Putamen (tissue), 1 donor: Measurements from ENCODE around the gene SNX15.
A peak's percentile ranks its signal among the peaks of the same experiment; 100 is the strongest.
"Not testable (repeated sequence)": the region's sequence is repeated elsewhere in the genome, so short reads cannot be mapped to it uniquely, and the experiment has no call there.

Source experiments
- DNase-seq: peaks from one replicate; pipeline ENCODE4 v3.0.0-alpha.2; 2016; ENCODE audit warnings: low spot score

The SNX15 gene

DNA sequence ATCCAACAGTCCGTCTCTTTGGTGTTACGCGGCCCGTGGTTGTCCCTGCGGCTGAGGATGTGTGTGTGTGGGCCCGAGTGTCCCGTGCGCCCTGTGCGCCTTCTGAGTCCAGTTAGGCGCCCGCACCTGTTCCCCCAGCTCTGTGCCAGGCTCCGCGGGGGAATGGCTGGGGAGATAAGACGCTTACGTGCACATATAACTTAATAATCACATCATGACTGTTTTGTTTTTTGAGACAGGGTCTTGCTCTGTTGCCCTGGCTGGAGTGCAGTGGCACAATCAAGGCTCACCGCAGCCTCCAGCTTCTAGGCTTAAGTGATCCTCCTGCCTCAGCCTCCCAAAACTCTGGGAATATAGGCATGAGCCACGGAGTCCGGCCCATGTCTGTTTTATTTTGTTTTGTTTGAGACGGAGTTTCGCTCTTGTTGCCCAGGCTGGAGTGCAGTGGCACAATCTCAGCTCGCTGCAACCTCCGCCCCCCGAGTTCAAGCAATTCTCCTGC lies 12.5 kb upstream of the SNX15 start:
- DNase-seq: no peak

- no peak for DNase-seq
Observed at GRCh38 chr11:65016705-65017104, 10.5 kb upstream of the SNX15 start.

GRCh38 chr11:65017937-65018336 lies 9.3 kb upstream of the SNX15 start:
- DNase-seq: no peak

- DNase-seq: no peak
Observed at GRCh38 chr11:65019824-65020223, 7.4 kb upstream of the SNX15 start.

GRCh38 chr11:65021003-65021402 lies 6.2 kb upstream of the SNX15 start:
- no peak for DNase-seq

- no peak for DNase-seq
Observed at GRCh38 chr11:65021509-65021908, 5.7 kb upstream of the SNX15 start.

DNA sequence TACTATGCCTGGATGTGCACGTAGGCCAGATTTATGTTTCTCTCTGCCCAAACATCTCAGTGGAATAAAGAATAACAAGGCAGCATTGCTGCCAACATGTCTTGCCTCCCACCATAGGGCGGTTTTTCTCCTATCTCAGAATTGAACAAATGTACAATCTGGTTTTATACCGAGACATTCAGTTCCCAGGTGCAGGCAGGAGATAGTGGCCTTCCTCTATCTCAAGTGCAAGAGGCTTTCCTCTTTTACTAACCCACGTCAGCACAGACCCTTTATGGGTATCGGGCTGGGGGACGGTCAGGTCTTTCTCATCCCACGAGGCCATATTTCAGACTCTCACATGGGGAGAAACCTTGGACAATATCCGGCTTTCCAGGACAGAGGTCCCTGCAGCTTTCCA lies 3.7 kb upstream of the SNX15 start:
- DNase-seq: not testable (repeated sequence)

DNA sequence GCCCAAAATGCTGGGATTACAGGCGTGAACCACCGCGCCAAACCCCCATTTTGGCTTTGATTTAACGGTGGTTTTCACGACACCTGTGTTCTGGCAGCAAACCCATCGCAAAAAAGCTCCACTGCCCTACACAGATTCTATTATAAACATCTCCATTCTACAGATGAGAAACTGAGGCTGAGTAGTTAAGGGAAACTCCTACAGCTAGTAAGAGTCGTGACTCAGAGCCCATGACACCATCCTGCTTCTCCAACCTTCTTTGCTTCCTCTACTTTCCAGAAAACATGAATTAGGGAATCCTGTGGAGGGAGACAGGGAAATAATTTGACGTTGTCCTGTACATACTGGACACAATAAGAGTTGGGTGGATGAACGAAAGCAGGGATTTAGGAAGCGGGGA lies 429 bp upstream of the SNX15 start:
- DNase-seq: no peak

GRCh38 chr11:65032216-65032615 lies 5.0 kb downstream of the SNX15 start:
- DNase-seq: no peak

DNA sequence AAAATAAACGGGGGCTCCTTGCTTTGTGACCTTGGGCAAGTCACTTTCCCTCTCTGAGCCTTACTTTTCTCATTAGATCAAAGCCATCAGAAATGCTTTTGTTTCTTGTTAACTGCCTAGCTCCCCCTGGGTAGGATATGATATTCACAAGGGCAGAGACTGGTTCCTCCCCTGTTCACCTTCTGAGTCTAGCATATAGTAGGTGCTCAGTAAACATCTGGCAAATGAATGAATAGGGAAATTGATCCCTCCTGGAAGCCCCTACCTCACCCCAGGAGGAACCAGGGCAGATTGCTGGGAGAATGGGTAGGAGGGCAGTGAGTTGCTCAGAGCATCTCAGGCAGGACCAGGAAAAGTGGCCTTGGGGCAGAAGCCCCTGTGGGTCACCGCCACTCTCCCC lies 7.2 kb downstream of the SNX15 start:
- no peak for DNase-seq

DNA sequence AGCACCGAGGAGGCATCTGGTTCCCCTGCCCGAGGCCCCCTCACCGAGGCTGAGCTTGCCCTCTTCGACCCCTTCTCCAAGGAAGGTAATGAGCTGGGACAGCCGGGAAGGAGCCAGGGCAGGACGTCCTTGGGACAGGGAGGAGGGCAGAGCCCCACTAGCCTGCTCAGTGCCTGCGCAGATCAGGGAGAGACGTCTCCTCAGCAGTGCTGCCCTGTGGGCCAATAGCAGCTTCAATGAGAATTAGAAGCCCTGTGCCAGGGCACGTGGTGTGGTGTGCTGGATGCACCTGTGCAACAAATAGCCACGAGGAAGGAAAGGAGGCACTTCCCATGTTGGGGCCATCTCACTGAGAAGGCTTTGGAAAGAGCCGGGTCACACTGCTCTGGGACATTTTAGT lies 8.3 kb downstream of the SNX15 start:
- DNase-seq: no peak

GRCh38 chr11:65036931-65037330 lies 9.7 kb downstream of the SNX15 start:
- peak; percentile 50 for DNase-seq

DNA sequence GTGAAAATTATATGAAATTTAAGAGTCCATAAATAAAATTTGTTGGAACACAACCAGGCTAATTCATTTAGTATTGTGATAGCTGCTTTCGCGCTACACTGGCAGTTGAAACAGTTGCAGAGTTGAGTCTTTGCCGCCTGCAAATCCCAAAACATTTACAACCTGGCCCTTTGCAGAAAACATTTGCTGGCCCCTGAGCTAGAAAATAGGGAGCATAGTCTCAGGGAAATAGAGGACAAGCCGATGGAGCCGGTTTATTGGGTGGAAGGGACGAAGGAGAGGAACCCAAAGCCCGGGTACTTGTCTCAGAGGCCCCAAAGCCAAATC lies 13.2 kb downstream of the SNX15 start:
- DNase-seq: no peak

DNA sequence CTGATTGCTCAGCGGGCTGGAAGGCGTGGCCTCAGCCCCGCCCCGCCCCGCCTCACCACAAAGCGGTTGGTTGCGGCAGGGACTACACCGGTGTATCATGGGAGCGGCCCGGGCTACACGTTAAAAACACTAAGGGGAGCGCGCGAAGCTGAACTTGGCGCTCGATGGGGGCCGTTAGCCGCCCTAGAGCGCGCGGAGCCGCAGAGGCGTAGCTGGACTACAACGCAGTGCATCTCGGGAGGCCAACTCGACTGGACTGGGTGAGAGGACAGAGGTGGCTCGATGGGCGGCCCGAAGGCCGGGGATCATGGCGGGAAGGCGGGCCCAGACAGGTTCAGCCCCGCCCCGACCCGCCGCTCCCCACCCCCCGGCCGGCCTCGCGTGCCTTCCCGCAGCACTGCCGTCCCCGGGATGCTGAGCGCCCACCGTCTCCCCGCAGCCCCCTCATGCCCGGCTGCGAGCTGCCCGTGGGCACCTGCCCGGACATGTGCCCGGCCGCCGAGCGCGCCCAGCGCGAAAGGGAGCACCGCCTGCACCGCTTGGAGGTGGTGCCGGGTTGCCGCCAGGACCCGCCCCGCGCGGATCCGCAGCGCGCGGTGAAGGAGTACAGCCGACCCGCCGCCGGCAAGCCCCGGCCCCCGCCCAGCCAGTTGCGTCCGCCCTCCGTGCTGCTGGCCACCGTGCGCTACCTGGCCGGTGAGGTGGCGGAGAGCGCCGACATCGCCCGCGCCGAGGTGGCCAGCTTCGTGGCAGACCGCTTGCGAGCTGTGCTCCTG lies 13.8 kb downstream of the SNX15 start, which contains the start of gene SAC3D1:
Gene SAC3D1, plus strand, starts transcription at position 364 of the 776 bp plus-strand sequence. Its CDS starts 83 bp downstream, at position 447.
- DNase-seq: peak; percentile 89

- no peak for DNase-seq
Observed at GRCh38 chr11:65042891-65043290, 15.7 kb downstream of the SNX15 start.

DNA sequence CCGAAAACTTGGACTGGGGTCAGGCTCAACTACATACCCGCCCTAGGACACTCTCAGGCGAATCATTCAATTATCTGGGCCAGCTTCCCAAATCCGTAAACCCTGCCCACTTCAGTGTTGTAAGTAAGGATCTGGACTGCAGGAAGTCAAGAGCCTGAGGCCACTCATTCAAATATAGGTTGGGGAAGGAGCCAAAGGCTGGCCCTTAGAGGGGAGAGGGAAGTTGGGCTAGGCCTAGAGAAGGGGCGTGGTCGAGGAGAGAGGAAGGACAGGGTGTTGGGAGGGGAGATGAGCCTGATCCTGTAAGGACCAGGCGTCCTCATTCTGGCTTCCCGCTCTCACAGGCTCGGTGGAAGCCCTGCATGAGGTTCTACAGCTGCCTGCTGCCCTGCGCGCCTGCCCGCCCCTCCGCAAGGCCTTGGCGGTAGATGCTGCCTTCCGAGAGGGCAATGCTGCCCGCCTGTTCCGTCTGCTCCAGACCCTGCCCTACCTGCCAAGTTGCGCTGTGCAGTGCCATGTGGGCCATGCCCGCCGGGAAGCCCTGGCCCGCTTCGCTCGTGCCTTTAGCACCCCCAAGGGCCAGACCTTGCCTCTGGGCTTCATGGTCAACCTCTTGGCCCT lies 16.8 kb downstream of the SNX15 start:
- DNase-seq: peak; percentile 15

GRCh38 chr11:65045061-65045460 lies 17.8 kb downstream of the SNX15 start:
- DNase-seq: no peak

DNA sequence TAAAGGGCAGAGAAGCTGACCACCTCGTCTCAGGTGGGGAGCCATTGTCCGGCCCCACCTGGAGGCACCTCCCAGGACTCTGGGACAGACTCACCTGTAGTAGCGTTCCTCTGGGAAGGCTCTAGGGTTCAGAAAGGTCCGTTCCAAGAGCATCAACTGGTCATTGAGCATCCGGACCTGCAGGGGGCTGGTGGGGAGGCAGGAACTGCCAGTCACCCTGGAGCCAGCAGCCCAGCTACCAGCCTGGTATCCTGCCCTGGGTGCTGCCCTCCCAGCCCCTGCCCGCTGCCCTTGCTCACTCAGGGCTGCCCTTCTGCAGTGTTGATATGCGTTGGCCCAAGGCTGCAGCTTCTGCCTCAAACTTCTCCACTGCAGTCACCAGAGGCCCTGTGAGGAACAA lies 18.5 kb downstream of the SNX15 start:
- no peak for DNase-seq

GRCh38 chr11:65047581-65048422 lies 20.6 kb downstream of the SNX15 start:
- no peak for DNase-seq

GRCh38 chr11:65051398-65051858 lies 24.2 kb downstream of the SNX15 start:
- DNase-seq: no peak

DNA sequence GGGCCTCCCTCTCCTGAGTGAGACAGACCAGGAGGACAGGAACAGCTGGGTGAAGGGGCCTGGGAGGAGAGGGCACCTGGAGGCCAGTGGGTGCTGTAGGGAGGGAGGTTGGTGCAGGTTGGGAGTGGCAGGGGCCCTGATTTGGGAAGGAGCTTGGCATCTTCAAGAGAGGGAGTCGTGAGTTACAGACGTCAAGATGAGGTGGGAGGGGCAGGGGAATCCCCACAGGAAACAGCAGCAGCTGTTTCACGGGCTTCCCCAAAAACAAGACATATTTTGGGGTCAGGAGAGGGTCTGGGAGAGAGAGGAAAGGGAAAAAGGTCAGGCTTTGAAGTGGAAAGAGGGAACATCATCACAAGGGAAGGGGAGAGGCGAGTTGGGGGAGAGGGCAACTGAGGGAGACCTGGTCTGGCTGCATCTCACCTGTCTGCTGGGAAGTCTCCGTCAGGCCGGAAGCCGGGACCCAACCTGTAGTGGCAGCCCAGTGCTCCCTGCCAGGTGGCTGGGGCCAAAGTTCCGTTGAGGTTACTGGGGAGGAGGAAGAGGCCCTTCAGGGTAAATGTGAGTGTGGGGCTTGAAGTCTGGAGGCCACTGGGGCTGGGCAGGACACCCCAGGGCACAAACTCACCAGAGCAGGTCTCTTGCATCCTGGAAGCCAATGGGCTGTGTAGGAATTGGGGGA lies 26.7 kb downstream of the SNX15 start:
- DNase-seq: no peak

- DNase-seq: no peak
Observed at GRCh38 chr11:65055538-65055937, 28.3 kb downstream of the SNX15 start.
